GM18873 (cell line): ENCODE measurements around the gene RNF115.
"Not testable (repeated sequence)": the region's sequence is repeated elsewhere in the genome, so short reads cannot be mapped to it uniquely, and the experiment has no call there.

Experiments used
- ATAC-seq: cut with Tn5 transposase; IDR thresholded peaks from one replicate; pipeline ENCODE4 v1.9.1; 2021; ENCODE audit warnings: mild to moderate bottlenecking, moderate library complexity, moderate number of reproducible peaks; ENCODE audit not compliant: unreplicated experiment, low FRiP score

RNF115 gene

DNA sequence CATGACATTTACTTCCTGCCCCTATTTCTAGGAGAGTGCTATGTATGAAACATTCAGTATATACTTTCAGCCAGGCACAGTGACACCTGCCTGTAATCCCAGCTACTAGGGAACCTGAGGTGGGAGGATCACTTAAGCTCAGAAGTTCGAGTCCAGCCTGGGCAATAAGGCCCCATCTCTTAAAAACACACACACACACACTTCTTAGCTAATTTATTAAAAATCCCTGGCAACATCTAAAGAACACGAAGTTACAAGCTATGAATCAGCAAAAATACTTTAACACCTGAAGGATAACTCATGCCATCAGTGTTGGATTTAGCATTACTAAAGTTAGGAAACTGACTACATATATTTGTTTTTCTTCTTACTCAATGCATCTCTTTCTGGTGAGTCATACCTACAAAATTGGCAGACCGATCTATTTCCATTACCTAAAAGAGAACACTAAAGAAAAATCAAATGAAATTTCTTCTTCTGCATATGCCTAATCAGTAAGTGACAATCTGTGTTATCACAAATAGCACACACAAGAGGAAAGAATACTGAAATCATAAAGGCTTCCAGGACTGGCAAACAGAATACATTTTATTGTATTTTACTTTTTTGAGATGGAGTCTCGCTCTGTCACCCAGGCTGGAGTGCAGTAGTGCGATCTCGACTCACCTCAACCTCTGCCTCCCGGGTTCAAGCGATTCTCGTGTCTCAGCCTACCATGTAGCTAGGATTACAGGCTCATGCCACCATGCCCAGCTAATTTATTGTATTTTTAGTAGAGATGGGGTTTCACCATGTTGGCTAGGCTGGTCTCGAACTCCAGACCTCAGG is 41.4 kb downstream of the RNF115 start:
- no peak for ATAC-seq

DNA sequence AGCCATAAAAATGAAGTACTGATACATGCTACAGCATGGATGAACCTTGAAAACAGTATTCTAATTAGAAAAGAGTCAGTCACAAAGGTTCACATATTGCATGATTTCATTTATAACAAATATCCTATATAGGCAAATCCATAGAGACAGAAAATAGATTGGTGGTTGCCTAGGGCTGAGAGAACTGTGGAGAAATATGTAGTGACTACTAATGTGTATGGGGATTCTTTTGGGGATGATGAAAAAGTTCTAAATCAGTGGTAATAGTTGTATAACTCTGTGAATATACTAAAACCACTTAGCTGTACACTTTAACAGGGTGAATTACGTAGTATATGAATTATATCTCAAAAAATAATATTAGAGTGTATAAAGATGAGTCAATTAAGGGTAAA is 45.8 kb downstream of the RNF115 start:
- no peak for ATAC-seq

DNA sequence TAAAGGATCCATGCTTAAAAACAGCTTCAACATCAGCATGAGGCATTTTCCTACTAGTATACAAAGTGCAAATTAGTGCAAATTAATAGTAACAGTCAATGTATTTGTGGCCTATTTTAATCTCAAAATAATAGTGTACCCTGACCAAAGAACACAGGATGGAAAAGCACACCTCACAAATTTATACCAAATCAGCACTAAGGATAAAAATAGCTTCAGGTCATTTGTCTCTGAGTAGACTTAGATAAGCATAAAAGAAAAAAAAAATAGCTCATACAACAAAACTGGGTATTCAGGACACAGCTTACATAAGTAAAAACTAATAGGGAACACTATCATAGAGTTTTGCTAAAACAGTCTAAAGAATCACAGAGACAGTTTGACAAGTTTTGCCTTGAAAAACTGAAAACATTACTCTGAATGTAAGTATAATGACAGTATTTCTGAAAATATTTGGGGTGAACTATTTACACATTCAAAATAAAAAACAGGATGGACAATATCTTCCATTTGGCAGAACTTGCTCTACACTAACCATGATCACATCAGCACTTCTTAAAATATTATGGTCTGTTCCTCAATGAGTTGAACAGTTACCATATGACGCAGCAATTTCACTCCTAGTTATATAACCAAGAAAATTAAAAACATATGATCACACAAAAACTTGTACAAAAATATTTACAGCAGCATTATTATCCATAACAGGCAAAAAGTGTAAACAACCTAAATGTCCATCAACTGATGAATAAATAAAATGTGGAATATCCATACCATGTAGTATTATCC is 46.3 kb downstream of the RNF115 start:
- ATAC-seq, result no peak

DNA sequence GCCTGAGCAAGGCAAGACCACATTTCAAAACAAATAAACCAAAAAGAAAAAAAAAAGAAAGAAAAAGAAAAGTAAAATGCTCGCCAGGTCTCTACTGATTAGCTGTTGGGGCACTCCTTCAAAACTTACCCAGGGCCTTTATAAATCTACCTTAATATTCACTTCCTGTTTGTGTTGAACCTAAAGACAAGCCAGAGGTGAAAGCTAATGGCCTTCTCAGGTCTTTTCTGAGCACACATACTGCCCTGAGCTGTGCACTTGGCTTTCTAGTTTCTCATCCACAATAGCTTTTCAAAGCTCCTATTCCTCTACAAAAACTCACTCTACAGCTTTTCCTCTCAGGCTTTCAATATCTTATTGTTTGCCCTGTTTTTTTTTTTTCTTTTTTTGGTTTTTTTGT is 50.5 kb downstream of the RNF115 start:
- ATAC-seq, result no peak

DNA sequence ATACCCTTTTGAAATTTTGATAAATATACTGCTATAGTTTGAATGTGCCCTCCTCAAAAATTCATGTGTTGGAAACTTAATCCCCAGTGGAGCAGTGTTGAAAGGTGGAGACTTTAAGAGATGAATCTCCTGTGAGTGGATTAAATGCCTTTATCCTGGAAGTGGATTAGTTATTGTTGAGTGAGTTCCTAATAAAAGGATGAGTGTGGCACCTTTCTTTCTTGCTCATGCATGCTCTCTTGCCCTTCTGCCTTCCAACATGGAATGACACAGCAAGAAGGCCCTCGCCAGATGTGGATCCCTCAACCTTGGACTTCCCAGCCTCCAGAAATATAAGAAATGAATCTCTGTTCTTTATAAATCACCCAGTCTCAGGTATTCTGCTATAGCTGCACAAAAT is 52.8 kb downstream of the RNF115 start:
- no peak for ATAC-seq

DNA sequence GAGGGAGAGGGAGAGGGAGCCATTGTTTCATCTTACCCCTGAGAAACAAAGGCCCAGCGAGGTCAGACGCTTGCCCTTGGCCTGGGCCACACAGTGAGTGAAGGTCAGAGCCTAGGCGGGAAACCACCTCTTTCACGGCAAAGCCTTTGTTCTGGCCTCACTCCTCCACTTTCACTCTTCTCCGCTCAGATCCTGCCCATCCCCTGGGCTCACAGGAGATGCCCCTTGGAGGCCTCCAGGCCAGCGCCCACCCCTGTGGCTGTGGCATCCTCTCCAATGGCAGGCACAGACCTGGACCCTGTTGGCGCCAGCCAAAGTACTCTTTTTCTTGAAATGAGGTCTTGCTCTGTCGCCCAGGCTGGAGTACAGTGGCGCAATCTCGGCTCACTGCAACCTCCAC is 55.9 kb downstream of the RNF115 start:
- not testable (repeated sequence) for ATAC-seq

DNA sequence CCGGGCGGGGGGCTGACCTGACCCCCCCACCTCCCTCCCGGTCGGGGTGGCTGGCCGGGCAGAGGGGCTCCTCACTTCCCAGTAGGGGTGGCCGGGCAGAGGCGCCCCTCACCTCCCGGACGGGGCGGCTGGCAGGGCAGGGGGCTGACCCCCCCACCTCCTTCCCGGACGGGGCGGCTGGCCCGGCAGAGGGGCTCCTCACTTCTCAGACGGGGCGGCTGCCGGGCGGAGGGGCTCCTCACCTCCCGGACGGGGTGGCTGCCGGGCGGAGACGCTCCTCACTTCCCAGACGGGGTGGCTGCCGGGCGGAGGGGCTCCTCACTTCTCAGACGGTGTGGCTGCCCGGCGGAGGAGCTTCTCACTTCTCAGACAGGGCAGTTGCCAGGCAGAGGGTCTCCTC is 57.0 kb downstream of the RNF115 start:
- not testable (repeated sequence) for ATAC-seq

DNA sequence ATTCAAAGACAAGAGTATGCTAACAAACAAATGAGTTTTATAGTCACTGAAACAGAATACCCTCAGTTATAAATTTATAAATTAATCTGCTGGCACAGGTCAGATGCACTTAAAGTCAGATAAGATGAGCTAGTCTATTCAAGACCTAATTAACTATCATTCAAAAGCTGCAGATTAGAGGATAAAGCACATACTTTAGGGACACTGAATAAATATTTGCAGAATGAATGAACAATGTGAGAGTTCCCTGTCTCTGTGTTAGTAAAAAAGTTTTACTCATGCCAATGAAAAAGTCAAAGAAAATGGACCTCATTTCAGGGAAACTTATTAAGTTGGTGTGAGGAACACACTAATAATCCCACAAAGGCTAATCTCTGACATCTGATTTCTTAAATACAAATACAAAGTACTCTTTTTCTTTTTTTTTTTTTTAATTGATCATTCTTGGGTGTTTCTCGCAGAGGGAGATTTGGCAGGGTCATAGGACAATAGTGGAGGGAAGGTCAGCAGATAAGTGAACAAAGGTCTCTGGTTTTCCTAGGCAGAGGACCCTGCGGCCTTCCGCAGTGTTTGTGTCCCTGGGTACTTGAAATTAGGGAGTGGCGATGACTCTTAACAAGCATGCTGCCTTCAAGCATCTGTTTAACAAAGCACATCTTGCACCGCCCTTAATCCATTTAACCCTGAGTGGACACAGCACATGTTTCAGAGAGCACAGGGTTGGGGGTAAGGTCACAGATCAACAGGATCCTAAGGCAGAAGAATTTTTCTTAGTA is 58.1 kb downstream of the RNF115 start:
- ATAC-seq, result not testable (repeated sequence)

DNA sequence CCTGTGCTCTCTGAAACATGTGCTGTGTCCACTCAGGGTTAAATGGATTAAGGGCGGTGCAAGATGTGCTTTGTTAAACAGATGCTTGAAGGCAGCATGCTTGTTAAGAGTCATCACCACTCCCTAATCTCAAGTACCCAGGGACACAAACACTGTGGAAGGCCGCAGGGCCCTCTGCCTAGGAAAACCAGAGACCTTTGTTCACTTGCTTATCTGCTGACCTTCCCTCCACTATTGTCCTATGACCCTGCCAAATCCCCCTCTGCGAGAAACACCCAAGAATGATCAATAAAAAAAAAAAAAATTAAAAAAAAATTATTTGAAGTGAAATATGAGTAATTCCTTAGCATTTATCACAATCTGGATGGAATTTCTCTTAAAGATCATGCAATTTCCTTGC is 58.8 kb downstream of the RNF115 start:
- not testable (repeated sequence) for ATAC-seq

DNA sequence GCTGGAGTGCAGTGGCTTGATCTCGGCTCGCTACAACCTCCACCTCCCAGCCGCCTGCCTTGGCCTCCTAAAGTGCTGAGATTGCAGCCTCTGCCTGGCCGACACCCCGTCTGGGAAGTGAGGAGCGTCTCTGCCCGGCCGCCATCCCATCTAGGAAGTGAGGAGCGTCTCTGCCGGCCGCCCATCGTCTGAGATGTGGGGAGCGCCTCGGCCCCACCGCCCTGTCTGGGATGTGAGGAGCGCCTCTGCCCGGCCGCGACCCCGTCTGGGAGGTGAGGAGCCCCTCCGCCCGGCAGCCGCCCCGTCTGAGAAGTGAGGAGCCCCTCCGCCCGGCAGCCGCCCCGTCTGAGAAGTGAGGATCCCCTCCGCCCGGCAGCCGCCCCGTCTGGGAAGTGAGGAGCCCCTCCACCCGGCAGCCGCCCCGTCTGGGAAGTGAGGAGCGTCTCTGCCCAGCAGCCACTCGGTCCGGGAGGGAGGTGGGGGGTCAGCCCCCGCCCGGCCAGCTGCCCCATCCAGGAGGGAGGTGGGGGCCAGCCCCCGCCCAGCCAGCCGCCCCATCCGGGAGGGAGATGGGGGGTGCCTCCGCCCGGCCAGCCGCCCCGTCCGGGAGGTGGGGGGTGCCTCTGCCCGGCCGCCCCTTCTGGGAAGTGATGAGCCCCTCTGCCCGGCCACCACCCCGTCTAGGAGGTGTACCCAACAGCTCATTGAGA is 59.5 kb downstream of the RNF115 start:
- ATAC-seq, result not testable (repeated sequence)

DNA sequence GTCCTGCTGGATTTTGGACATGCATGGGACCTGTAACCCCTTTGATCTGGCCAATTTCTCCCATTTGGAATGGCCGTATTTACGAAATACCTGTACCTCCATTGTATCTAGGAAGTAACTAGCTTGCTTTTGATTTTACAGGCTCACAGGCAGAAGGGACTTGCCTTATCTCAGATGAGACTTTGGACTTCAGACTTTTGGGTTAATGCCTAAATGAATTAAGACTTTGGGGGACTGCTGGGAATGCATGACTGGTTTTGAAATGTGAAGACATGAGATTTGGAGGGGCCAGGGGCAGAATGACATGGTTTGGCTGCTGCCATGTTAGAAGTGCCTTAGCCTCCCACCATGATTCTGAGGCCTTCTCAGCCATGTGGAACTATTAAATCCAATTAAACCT is 61.9 kb downstream of the RNF115 start:
- ATAC-seq, result not testable (repeated sequence)

DNA sequence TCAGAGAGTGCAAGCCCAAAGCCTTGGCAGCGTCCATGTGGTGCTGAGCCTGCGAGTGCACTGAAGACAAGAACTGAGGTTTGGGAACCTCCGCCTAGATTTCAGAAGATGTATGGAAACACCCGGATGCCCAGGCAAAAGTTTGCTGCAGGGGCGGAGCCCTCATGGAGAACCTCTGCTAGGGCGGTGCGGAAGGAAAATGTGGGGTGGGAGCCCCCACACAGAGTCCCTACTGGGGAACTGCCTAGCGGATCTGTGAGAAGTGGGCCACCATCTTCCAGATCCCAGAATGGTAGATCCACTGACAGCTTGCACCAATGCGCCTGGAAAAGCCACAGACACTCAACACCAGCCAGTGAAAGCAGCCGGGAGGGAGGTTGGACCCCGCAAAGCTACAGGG is 62.4 kb downstream of the RNF115 start:
- not testable (repeated sequence) for ATAC-seq

DNA sequence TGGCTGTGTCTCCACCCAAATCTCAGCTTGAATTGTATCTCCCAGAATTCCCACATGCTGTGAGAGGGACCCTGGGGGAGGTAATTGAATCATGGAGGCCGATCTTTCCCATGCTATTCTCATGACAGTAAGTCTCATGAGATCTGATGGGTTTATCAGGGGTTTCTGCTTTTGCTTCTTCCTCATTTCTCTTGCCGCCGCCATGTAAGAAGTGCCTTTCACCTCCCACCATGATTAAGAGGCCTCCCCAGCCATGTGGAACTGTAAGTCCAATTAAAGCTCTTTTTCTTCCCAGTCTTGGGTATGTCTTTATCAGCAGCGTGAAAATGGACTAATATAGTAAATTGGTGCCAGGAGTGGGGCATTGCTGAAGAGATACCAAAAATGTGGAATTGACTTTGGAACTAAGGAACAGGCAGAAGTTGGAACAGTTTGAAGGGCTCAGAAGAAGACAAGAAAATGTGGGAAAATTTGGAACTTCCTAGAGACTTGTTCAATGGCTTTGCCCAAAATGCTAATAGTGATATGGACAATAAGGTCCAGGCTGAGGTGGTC is 63.4 kb downstream of the RNF115 start:
- ATAC-seq, result not testable (repeated sequence)

DNA sequence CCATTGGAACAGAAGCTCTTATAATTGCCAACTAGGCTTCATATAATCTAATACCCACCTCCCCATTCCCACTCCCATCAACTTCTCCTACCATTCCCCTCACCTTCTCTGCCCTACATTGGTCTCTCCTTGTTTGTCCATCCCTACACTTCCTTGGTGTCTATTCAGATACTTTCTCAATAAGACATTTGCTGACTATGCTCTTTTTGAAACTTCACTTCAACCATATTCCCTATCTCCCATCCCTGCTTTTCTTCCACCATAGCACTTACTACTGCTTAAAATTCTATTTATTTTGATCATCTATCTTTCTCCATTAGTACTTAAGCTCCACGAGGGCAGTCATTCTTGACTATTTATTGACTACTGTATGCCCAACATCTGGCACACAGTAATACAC is 64.2 kb downstream of the RNF115 start:
- no peak for ATAC-seq

DNA sequence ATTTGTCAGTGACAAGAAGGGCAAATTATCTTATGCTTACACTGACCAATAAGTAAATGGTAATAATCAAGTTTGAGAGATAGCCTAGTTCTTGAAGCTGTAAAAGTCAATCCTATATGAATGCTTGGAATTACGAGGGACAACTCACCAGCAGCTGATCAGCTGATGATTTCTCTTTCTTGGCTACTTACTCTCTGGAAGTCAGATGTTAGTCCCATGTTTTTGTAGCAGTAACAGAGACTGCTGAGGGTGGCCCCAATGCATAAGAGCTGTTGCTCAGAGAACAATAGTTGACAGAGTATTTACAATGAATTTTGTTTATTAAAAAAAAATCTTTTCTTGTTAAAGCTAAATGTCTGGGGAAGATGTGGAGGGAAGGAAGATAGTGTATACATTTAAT is 65.3 kb downstream of the RNF115 start:
- no peak for ATAC-seq

DNA sequence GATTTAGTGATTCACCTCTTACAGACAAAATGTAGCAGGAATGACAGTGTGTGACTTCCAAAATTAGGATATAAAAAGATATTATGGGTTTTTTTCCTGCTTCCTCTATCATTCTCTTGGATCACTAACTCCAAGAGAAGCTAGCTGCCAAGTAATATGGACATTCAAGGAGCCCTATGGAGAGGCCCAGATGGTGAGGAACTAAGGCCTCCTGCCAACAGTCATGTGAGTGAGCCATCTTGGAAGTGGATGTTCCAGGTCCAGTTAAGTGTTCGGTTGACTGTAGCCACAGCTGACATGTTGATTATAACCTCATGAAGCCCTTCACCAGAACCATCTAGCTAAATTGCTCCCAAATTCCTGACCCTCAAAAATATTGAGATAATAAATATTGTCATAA is 65.8 kb downstream of the RNF115 start:
- no peak for ATAC-seq

DNA sequence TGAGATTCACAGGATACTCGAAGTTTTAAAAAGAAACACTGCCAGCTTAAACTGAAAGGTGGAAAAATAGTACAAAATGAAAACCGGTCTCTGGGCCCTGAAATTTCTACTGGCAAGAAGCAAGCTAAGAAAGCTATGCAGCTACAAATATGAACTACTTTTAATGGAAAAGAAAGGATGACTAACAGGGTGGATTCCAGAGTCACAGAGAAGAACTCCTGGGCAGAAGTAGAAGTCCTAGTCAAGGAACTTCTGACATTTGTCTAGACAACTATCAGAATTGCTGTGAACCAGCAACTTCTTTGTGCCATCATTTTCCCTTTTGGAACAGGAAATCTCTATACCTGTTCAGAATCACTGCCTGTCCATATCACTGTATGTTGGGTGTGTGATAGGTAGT is 66.5 kb downstream of the RNF115 start:
- no peak for ATAC-seq

DNA sequence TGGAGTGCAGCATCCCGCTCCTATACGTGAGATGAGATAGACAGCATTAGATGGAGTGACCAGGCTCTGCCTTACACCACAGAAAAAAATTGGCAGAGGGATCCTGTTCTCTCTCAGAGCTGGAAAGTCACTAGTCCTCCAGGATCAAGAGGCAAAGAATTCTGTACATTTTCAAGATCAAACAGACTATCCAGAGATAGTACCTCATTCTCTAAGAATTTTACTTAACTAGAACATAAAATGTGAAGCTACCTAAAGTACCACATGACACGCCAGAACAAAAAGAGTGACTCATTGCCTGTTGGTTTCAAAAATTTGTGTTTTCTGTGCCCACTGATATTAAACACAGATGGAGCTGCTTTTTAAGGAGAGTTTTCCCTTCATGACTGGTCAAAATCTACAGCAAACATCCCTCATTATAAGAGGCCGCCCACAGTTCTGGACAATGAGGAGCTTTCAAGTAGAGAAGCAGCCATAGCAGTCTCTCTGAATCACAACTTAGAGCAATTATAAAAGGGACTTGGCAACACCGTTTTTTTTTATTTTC is 72.3 kb downstream of the RNF115 start:
- ATAC-seq, result no peak

DNA sequence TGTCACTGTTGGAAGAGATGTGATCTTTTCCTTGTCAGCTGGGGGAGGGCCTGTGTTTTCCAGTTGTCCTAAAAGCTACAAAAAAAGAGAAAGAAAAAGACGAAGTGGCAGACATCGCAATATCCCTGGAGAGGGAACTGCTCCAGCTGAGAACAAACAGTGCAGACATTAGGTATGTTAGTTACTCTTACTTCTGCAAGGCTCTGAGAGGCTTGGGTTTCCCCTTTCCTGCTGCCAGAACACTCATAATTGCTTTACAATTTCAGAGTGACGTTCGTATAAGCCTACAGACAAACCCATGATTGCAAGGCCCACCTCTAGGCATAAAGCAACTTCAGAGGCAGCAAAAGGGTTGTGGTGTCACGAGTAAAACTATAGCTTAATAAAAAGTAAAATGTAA is 73.5 kb downstream of the RNF115 start:
- no peak for ATAC-seq
